ENCODE data around the gene FBXO48. TPM values are rescaled to one million over a fixed set of nuclear protein-coding genes. Genes with fewer than 3 reads are reported as not detected.
"Not testable (repeated sequence)": the region's sequence is repeated elsewhere in the genome, so short reads cannot be mapped to it uniquely, and the experiment has no call there.

FBXO48 gene
- total RNA-seq, 2 donors from 2014 or later: 0.41 to 0.56 TPM

DNA sequence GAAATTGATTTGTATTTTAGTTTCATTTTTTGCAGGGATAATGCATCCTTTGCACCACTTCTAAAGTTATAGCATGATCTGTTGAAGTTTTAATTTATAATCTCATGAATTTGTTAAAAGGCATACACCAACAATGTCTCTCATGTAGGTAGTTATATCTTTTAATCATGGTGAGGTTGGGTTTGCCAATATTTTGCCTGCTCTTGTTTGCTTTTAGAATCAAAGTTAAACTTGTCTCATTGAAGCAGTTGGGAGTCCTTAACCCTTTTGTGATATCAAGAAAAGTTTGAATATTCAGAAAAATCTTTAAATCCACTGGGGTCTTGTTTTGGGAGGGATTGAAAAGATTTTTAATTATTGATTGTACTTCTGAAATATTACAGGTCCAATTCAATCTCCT lies 32.0 kb upstream of the FBXO48 start:
- H3K4me1 ChIP-seq (ENCODE audit: control insufficient read depth in 1 of 2, low read depth in 2 of 2): no peaks in the 10 kb centered on the region
- ATAC-seq (ENCODE audit: insufficient number of reproducible peaks, low FRiP score, low read depth) (no peak), DNase-seq (ENCODE audit: low spot score) (no peak)
- H3K36me3 ChIP-seq: no peaks in the 10 kb centered on the region
- no peaks in the 10 kb centered on the region for H3K27me3 ChIP-seq (replicated peaks; ENCODE audit: insufficient read depth)
- no peak overlapping the region for H3K4me3 ChIP-seq
- TF ChIP-seq, protein P1, sequence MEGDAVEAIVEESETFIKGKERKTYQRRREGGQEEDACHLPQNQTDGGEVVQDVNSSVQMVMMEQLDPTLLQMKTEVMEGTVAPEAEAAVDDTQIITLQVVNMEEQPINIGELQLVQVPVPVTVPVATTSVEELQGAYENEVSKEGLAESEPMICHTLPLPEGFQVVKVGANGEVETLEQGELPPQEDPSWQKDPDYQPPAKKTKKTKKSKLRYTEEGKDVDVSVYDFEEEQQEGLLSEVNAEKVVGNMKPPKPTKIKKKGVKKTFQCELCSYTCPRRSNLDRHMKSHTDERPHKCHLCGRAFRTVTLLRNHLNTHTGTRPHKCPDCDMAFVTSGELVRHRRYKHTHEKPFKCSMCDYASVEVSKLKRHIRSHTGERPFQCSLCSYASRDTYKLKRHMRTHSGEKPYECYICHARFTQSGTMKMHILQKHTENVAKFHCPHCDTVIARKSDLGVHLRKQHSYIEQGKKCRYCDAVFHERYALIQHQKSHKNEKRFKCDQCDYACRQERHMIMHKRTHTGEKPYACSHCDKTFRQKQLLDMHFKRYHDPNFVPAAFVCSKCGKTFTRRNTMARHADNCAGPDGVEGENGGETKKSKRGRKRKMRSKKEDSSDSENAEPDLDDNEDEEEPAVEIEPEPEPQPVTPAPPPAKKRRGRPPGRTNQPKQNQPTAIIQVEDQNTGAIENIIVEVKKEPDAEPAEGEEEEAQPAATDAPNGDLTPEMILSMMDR (IDR thresholded peaks at IDR 0.05): no peak
- H3K9me3 ChIP-seq: peaks cover 6% of the 10 kb centered on the region
- no peak overlapping the region for H3K27ac ChIP-seq

DNA sequence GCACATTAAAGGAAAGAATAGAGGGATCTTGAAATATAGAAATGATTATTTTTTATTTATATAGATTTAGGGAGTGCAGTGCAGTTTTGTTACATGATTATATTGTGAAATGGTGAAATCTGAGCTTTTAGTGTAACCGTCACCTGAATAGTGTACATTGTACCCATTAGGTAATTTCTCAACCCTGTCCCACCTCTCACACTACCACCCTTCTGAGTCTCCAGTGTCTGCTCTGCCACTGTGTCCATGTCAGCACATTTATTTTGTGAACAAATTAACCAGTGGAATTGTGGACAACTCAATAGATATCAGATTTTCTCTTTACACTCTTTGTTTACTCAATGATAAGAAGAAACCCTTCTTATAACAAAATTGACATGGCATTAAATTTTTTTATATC lies 24.5 kb upstream of the FBXO48 start:
- ATAC-seq (ENCODE audit: insufficient number of reproducible peaks, low FRiP score, low read depth): no peak
- no peak for DNase-seq (ENCODE audit: low spot score)
- Histone ChIP-seq H3K9me3 (peaks cover 6% of the 10 kb centered on the region), H3K27ac (no peak overlapping the region), H3K27me3 (replicated peaks; ENCODE audit: insufficient read depth) (no peaks in the 10 kb centered on the region), H3K4me1 (ENCODE audit: control insufficient read depth in 1 of 2, low read depth in 2 of 2) (no peaks in the 10 kb centered on the region), H3K36me3 (no peaks in the 10 kb centered on the region), H3K4me3 (no peak overlapping the region)
- TF ChIP-seq, protein P1 (IDR thresholded peaks at IDR 0.05): no peak

DNA sequence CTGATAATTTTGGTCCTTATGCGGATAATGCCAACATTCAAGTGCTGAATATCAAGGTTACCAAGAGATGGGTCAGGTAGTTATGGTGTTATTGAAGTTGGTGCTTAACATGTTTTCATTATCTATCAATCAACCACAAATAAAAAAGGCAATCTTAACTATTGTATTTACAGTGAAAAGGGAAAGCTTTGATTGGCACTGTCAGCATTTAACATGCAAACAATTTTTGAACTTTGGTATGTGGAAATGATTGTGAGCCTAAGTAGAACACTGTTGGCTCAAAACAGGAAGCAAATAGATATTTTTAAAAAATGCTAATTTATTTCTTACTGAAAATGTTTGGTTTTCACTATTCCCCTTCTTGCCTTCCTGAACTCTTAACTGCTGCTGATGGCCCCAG lies 22.2 kb upstream of the FBXO48 start:
- TF ChIP-seq, protein P1 (IDR thresholded peaks at IDR 0.05): no peak
- Histone ChIP-seq H3K4me3 (no peak overlapping the region), H3K27ac (no peak overlapping the region), H3K9me3 (no peaks in the 10 kb centered on the region), H3K27me3 (replicated peaks; ENCODE audit: insufficient read depth) (no peaks in the 10 kb centered on the region), H3K4me1 (ENCODE audit: control insufficient read depth in 1 of 2, low read depth in 2 of 2) (no peaks in the 10 kb centered on the region), H3K36me3 (no peaks in the 10 kb centered on the region)
- no peak for ATAC-seq (ENCODE audit: insufficient number of reproducible peaks, low FRiP score, low read depth)
- DNase-seq (ENCODE audit: low spot score): no peak

DNA sequence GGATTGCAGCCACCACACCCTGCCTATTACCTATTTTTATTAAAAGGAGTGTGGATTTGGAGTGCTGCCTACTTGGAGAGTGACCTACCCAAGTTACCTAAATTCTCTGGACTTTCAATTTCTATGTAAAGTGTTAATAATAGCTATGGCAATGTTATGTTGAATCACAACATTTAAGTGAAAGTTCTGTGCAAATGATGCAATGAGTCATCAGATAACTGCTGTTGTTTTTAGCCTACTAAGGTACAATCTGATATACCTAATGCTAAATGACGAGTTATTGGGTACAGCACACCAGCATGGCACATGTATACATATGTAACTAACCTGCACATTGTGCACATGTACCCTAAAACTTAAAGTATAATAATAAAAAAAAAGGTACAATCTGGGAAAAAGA lies 21.5 kb upstream of the FBXO48 start:
- H3K27me3 ChIP-seq (replicated peaks; ENCODE audit: insufficient read depth): not testable (repeated sequence)

DNA sequence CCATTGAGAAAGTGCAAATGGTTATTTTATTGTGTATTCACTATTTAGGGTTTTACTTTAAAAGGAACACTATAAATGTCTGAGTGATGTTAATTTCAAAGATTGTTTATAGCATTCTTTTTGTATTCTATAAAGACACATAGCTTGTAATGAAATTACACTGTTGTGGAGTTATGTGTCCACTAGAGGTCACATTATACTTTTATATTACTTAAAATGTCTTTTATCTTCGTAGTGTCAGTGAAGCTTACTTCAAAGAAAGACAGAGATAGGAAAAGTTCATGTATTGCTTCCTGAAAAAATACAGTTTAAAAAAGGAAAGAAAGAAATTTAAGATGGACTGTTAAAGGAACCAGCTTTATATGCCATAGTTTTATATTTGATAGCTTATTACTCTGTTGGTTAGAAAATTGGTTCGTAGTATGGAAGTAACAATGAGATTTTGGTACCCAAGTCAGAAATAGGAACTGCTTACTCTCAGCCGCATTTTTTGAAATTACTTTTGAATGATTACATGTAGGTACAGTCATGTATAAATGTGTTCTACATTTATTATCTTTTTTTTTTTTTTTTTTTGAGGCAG lies 20.8 kb upstream of the FBXO48 start:
- ATAC-seq (ENCODE audit: insufficient number of reproducible peaks, low FRiP score, low read depth) (no peak), DNase-seq (ENCODE audit: low spot score) (no peak)
- no peaks in the 10 kb centered on the region for H3K9me3 ChIP-seq
- H3K36me3 ChIP-seq: no peaks in the 10 kb centered on the region
- no peaks in the 10 kb centered on the region for H3K27me3 ChIP-seq (replicated peaks; ENCODE audit: insufficient read depth)
- TF ChIP-seq, protein P1 (IDR thresholded peaks at IDR 0.05): peak; percentile 42
- no peaks in the 10 kb centered on the region for H3K4me1 ChIP-seq (ENCODE audit: control insufficient read depth in 1 of 2, low read depth in 2 of 2)
- no peak overlapping the region for H3K4me3 ChIP-seq
- H3K27ac ChIP-seq: no peak overlapping the region

More for the DNA sequence above, 21.5 kb upstream of the FBXO48 start:
- H3K4me3 ChIP-seq; H3K9me3 ChIP-seq; ATAC-seq (ENCODE audit: insufficient number of reproducible peaks, low FRiP score, low read depth); DNase-seq (ENCODE audit: low spot score); H3K4me1 ChIP-seq (ENCODE audit: control insufficient read depth in 1 of 2, low read depth in 2 of 2); H3K27ac ChIP-seq; H3K36me3 ChIP-seq: not testable (repeated sequence)

DNA sequence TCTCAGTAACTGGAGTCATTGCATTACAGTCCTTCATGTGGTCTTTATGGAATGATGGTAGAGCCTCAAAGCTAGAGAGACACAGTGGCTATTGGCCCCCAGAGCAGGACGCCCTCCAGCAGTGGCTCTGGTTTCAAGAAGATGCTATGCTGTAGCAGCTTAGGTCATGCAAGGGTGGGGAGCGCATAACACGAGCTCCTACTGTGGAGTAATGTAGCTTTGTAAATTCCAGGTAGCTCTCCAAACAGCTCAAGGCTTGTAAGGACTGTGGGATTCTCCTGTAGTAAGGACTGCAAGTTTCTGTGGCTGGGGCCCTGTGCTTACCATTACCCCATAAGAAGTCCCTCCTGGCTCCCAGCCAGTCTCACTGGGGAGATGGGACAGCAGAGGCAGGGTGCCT lies 15.9 kb upstream of the FBXO48 start:
- H3K36me3 ChIP-seq: no peaks in the 10 kb centered on the region
- no peak overlapping the region for H3K27ac ChIP-seq
- H3K4me1 ChIP-seq (ENCODE audit: control insufficient read depth in 1 of 2, low read depth in 2 of 2): no peaks in the 10 kb centered on the region
- DNase-seq (ENCODE audit: low spot score): no peak
- ATAC-seq (ENCODE audit: insufficient number of reproducible peaks, low FRiP score, low read depth): no peak
- H3K4me3 ChIP-seq: no peak overlapping the region
- TF ChIP-seq, protein P1 (IDR thresholded peaks at IDR 0.05): no peak
- no peaks in the 10 kb centered on the region for H3K9me3 ChIP-seq
- no peaks in the 10 kb centered on the region for H3K27me3 ChIP-seq (replicated peaks; ENCODE audit: insufficient read depth)

All from thoracic aorta (tissue), 2 donors.